ENCODE measurements around the gene HNF4A.

HNF4A gene

GRCh38 chr20:44414808-44415207, 59.3 kb downstream of the HNF4A start:
- no peak for TF ChIP-seq TEAD4 (IDR thresholded peaks at IDR 0.05)
- TF ChIP-seq USF1 (IDR thresholded peaks at IDR 0.05), result no peak
- no peak for TF ChIP-seq EP300 (IDR thresholded peaks at IDR 0.05; ENCODE audit: borderline replicate concordance)
- no peak for TF ChIP-seq NFIC (IDR thresholded peaks at IDR 0.05)
- TF ChIP-seq EGR1 (IDR thresholded peaks at IDR 0.05), result no peak
- no peak for TF ChIP-seq FOXM1 (IDR thresholded peaks at IDR 0.05; ENCODE audit: borderline replicate concordance, low read depth)
- no peak for TF ChIP-seq CREB1 (IDR thresholded peaks at IDR 0.05; ENCODE audit: low read depth)

GRCh38 chr20:44415833-44416715, 60.6 kb downstream of the HNF4A start:
- TF ChIP-seq TCF12 (IDR thresholded peaks at IDR 0.05; ENCODE audit: low read depth) (no peak), EP300 (IDR thresholded peaks at IDR 0.05; ENCODE audit: borderline replicate concordance) (no peak), EGR1 (IDR thresholded peaks at IDR 0.05) (no peak), MAX (IDR thresholded peaks at IDR 0.05) (no peak), USF1 (IDR thresholded peaks at IDR 0.05) (no peak), NFIC (IDR thresholded peaks at IDR 0.05) (no peak), FOXM1 (IDR thresholded peaks at IDR 0.05; ENCODE audit: borderline replicate concordance, low read depth) (no peak), TAF1 (IDR thresholded peaks at IDR 0.05; ENCODE audit: low read depth) (no peak), CEBPB (IDR thresholded peaks at IDR 0.05) (no peak), TEAD4 (IDR thresholded peaks at IDR 0.05) (no peak)

GRCh38 chr20:44418069-44418905, 62.8 kb downstream of the HNF4A start:
- TF ChIP-seq RAD21 (IDR thresholded peaks at IDR 0.05; ENCODE audit: low read depth) (no peak), FOXM1 (IDR thresholded peaks at IDR 0.05; ENCODE audit: borderline replicate concordance, low read depth) (no peak), NFIC (IDR thresholded peaks at IDR 0.05) (no peak), EGR1 (IDR thresholded peaks at IDR 0.05) (no peak), YY1 (IDR thresholded peaks at IDR 0.05; ENCODE audit: low read depth) (no peak), ZBTB7A (IDR thresholded peaks at IDR 0.05; ENCODE audit: low read depth) (no peak), USF1 (IDR thresholded peaks at IDR 0.05) (no peak), REST (IDR thresholded peaks at IDR 0.05; ENCODE audit: low read depth) (no peak), EP300 (IDR thresholded peaks at IDR 0.05; ENCODE audit: borderline replicate concordance) (no peak), TCF12 (IDR thresholded peaks at IDR 0.05; ENCODE audit: low read depth) (no peak), TEAD4 (IDR thresholded peaks at IDR 0.05) (no peak), CREB1 (IDR thresholded peaks at IDR 0.05; ENCODE audit: low read depth) (no peak), MAX (IDR thresholded peaks at IDR 0.05) (no peak), TAF1 (IDR thresholded peaks at IDR 0.05; ENCODE audit: low read depth) (no peak), CEBPB (IDR thresholded peaks at IDR 0.05) (no peak)

- no peak for TF ChIP-seq MAX (IDR thresholded peaks at IDR 0.05)
- TF ChIP-seq TAF1 (IDR thresholded peaks at IDR 0.05; ENCODE audit: low read depth), result no peak
- no peak for TF ChIP-seq EP300 (IDR thresholded peaks at IDR 0.05; ENCODE audit: borderline replicate concordance)
- TF ChIP-seq TEAD4 (IDR thresholded peaks at IDR 0.05), result no peak
- no peak for TF ChIP-seq TCF12 (IDR thresholded peaks at IDR 0.05; ENCODE audit: low read depth)
- no peak for TF ChIP-seq RAD21 (IDR thresholded peaks at IDR 0.05; ENCODE audit: low read depth)
- no peak for TF ChIP-seq REST (IDR thresholded peaks at IDR 0.05; ENCODE audit: low read depth)
- no peak for TF ChIP-seq YY1 (IDR thresholded peaks at IDR 0.05; ENCODE audit: low read depth)
- TF ChIP-seq NFIC (IDR thresholded peaks at IDR 0.05), result no peak
Observed at GRCh38 chr20:44419131-44419844, 63.8 kb downstream of the HNF4A start.

Data from Ishikawa (cell line).